HAP-1 (cell line): Measurements from ENCODE around the gene OLIG1.

Experiments
- DNase-seq, 2 experiments: peaks; one replicate each; pipeline ENCODE4 v3.0.0-alpha.2; 2016 to 2020; ENCODE audit warnings: low spot score in 2 of 2
- H3K27me3 ChIP-seq: fragments of 250-450 bp; sonication (Bioruptor Pico); 2 replicates; pipeline ENCODE4 v1.5.1; 2020; ENCODE audit warnings: low read depth, mild to moderate bottlenecking, moderate library complexity
- H3K36me3 ChIP-seq: fragments of 250-450 bp; sonication (Bioruptor Pico); replicated peaks from 2 replicates; pipeline ENCODE4 v1.5.1; 2020; ENCODE audit warnings: mild to moderate bottlenecking
- H3K4me1 ChIP-seq: fragments of 250-450 bp; sonication (Bioruptor Pico); 2 replicates; pipeline ENCODE4 v1.5.1; 2020; ENCODE audit warnings: mild to moderate bottlenecking
- H3K4me3 ChIP-seq: fragments of 250-450 bp; sonication (Bioruptor Pico); 2 replicates; pipeline ENCODE4 v1.5.1; 2020; ENCODE audit warnings: mild to moderate bottlenecking, moderate library complexity
- H3K9me3 ChIP-seq: fragments of 250-450 bp; sonication (Bioruptor Pico); 2 replicates; pipeline ENCODE4 v1.5.1; 2020; ENCODE audit warnings: mild to moderate bottlenecking, moderate library complexity
- in situ Hi-C: fragments of 300-500 bp; cut with MboI; formaldehyde crosslinking; loops from 3 replicates; pipeline ENCODE4 v1.14.3; 2020; ENCODE audit warnings: low sequenced_read_pairs, inconsistent platforms, mixed read lengths

The OLIG1 gene

GRCh38 chr21:33036430-33037162 is 33.3 kb upstream of the OLIG1 start:
- Histone ChIP-seq H3K27me3 (no peaks in the 10 kb centered on the region), H3K4me3 (no peak overlapping the region), H3K36me3 (no peaks in the 10 kb centered on the region), H3K4me1 (no peaks in the 10 kb centered on the region), H3K9me3 (no peaks in the 10 kb centered on the region)
- in situ Hi-C loops, result no loop called here
- DNase-seq, result no peak

DNA sequence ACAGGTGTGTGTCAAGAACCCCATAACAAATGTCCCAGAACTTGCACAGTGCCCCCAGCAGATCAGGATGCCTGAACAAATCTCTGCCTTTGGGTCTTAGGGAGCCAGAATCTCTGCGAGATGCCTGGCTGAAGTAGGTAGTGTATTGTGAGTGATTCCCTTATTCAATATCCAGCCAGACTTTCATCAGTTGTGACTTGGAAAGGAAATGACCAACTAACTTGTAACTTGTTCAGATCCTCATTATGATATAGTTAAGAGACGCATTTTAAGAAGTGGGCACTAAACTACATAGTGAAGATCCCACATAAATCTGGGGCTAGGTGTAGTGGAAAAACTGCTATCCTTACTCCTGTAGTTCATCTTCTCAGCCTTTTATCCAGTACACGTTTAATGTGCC is 32.4 kb upstream of the OLIG1 start:
- H3K4me3 ChIP-seq, result no peak overlapping the region
- H3K4me1 ChIP-seq, result no peaks in the 10 kb centered on the region
- in situ Hi-C loops, result no loop called here
- no peaks in the 10 kb centered on the region for H3K9me3 ChIP-seq
- no peaks in the 10 kb centered on the region for H3K27me3 ChIP-seq
- DNase-seq, result no peak
- no peaks in the 10 kb centered on the region for H3K36me3 ChIP-seq

GRCh38 chr21:33039536-33039935 is 30.4 kb upstream of the OLIG1 start:
- Histone ChIP-seq H3K4me3 (no peak overlapping the region), H3K4me1 (no peaks in the 10 kb centered on the region), H3K27me3 (no peaks in the 10 kb centered on the region), H3K9me3 (no peaks in the 10 kb centered on the region), H3K36me3 (no peaks in the 10 kb centered on the region)
- in situ Hi-C loops, result no loop called here
- DNase-seq, result peak in 1 of 2 experiments; percentile 58

GRCh38 chr21:33040215-33040614 is 29.7 kb upstream of the OLIG1 start:
- Histone ChIP-seq H3K27me3 (no peaks in the 10 kb centered on the region), H3K9me3 (no peaks in the 10 kb centered on the region), H3K4me3 (no peak overlapping the region), H3K4me1 (no peaks in the 10 kb centered on the region), H3K36me3 (no peaks in the 10 kb centered on the region)
- no peak for DNase-seq
- in situ Hi-C loops, result no loop called here

GRCh38 chr21:33041981-33042380 is 28.0 kb upstream of the OLIG1 start:
- H3K4me1 ChIP-seq, result no peaks in the 10 kb centered on the region
- DNase-seq, result no peak
- in situ Hi-C loops, result no loop called here
- H3K4me3 ChIP-seq, result no peak overlapping the region
- H3K27me3 ChIP-seq, result no peaks in the 10 kb centered on the region
- no peaks in the 10 kb centered on the region for H3K9me3 ChIP-seq
- no peaks in the 10 kb centered on the region for H3K36me3 ChIP-seq

- in situ Hi-C loops, result no loop called here
- no peaks in the 10 kb centered on the region for H3K4me1 ChIP-seq
- no peak for DNase-seq
- H3K36me3 ChIP-seq, result no peaks in the 10 kb centered on the region
- no peak overlapping the region for H3K4me3 ChIP-seq
- no peaks in the 10 kb centered on the region for H3K27me3 ChIP-seq
- no peaks in the 10 kb centered on the region for H3K9me3 ChIP-seq
These were observed 27.1 kb upstream of the OLIG1 start for GRCh38 chr21:33042812-33043211.

GRCh38 chr21:33046455-33046854 is 23.5 kb upstream of the OLIG1 start:
- H3K27me3 ChIP-seq, result no peaks in the 10 kb centered on the region
- in situ Hi-C loops, result no loop called here
- no peak overlapping the region for H3K4me3 ChIP-seq
- no peaks in the 10 kb centered on the region for H3K36me3 ChIP-seq
- no peaks in the 10 kb centered on the region for H3K9me3 ChIP-seq
- no peak for DNase-seq
- H3K4me1 ChIP-seq, result no peaks in the 10 kb centered on the region

GRCh38 chr21:33047231-33047630 is 22.7 kb upstream of the OLIG1 start:
- Histone ChIP-seq H3K9me3 (no peaks in the 10 kb centered on the region), H3K4me1 (no peaks in the 10 kb centered on the region), H3K36me3 (no peaks in the 10 kb centered on the region), H3K4me3 (no peak overlapping the region), H3K27me3 (no peaks in the 10 kb centered on the region)
- in situ Hi-C loops, result no loop called here
- no peak for DNase-seq

- H3K36me3 ChIP-seq, result no peaks in the 10 kb centered on the region
- in situ Hi-C loops, result no loop called here
- H3K27me3 ChIP-seq, result no peaks in the 10 kb centered on the region
- DNase-seq, result peak in 1 of 2 experiments; percentile 29
- no peaks in the 10 kb centered on the region for H3K4me1 ChIP-seq
- no peaks in the 10 kb centered on the region for H3K9me3 ChIP-seq
- H3K4me3 ChIP-seq, result no peak overlapping the region
These were observed 18.0 kb upstream of the OLIG1 start for GRCh38 chr21:33051925-33052324.

GRCh38 chr21:33053951-33054350 is 16.0 kb upstream of the OLIG1 start:
- Histone ChIP-seq H3K4me1 (no peaks in the 10 kb centered on the region), H3K27me3 (no peaks in the 10 kb centered on the region), H3K9me3 (no peaks in the 10 kb centered on the region), H3K36me3 (no peaks in the 10 kb centered on the region), H3K4me3 (no peak overlapping the region)
- in situ Hi-C loops, result no loop called here
- DNase-seq, result no peak

DNA sequence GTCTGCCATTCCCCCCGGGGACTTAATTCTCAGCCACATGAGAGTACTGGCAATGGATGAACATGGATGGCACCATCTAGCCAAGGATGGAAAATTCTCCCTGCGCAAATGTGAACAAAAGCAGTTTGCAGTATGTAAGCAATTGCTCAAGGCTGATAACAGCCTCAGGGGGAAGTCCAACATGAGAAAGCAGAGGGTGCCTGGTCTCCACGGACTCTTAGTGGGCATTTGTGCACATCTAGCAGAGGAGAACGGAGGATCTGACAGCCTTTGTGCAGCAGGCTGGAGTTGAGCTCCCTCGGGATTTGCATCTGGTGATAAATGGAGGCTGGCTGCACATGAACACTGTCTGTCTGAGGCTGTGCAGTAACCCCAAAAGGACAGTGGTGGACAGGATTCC is 13.9 kb upstream of the OLIG1 start:
- DNase-seq, result no peak
- in situ Hi-C loops, result no loop called here
- Histone ChIP-seq H3K27me3 (no peaks in the 10 kb centered on the region), H3K36me3 (no peaks in the 10 kb centered on the region), H3K4me3 (no peak overlapping the region), H3K4me1 (no peaks in the 10 kb centered on the region), H3K9me3 (no peaks in the 10 kb centered on the region)

DNA sequence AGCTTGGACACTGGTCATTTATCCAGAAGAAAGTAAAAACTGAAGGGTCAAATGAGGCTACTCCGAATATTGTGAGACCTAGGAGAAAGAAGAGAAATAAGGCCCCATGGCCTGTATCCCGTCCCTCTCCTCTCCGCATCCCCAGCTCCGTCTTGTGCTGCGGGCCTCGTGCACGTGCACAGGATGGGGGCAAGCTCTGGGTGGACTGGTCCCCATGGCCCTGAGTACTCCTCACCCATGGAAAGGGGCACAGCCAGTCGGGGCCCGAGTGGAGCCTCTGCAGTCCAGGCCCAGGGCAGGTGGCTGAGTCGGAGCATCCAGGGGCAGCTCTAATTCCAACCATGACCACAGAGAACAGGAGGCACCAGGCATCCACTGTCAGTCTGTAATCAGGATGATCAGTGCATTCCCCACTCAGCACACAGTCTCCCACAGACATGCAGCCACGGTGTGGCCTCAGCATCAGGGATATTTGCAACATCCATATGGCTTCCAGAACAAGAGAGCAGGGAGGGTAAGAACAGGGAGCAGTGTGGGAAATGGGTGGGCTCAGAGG is 12.5 kb upstream of the OLIG1 start:
- no peak for DNase-seq
- no peaks in the 10 kb centered on the region for H3K9me3 ChIP-seq
- in situ Hi-C loops, result no loop called here
- H3K4me3 ChIP-seq, result no peak overlapping the region
- H3K27me3 ChIP-seq, result no peaks in the 10 kb centered on the region
- no peaks in the 10 kb centered on the region for H3K36me3 ChIP-seq
- H3K4me1 ChIP-seq, result no peaks in the 10 kb centered on the region

DNA sequence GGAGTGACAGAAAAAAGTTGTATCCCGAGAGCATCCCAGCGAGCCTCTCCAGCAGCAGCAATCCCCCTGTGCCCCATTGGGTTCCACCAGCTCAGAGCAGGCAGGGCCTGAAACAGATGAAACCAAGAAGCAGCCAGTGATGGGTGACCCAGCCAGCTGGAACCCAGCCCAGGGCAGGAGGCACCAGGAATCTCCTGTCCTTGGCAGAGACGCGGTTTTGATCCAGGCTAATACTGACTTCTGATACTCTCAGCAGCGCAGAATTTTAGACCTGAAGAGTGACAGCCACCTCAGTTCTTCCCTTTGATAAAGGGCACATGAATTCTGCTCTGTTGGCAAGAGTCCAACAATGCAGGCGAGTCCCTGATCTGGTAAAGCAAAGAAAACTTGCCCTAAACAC is 11.4 kb upstream of the OLIG1 start:
- Histone ChIP-seq H3K27me3 (no peaks in the 10 kb centered on the region), H3K4me3 (no peak overlapping the region), H3K9me3 (no peaks in the 10 kb centered on the region), H3K36me3 (no peaks in the 10 kb centered on the region), H3K4me1 (no peaks in the 10 kb centered on the region)
- DNase-seq, result no peak
- in situ Hi-C loops, result no loop called here

GRCh38 chr21:33058957-33059356 is 11.0 kb upstream of the OLIG1 start:
- in situ Hi-C loops, result no loop called here
- H3K36me3 ChIP-seq, result no peaks in the 10 kb centered on the region
- no peaks in the 10 kb centered on the region for H3K4me1 ChIP-seq
- H3K4me3 ChIP-seq, result no peak overlapping the region
- H3K27me3 ChIP-seq, result no peaks in the 10 kb centered on the region
- no peaks in the 10 kb centered on the region for H3K9me3 ChIP-seq
- no peak for DNase-seq

- no peaks in the 10 kb centered on the region for H3K9me3 ChIP-seq
- H3K4me1 ChIP-seq, result no peaks in the 10 kb centered on the region
- DNase-seq, result no peak
- no peaks in the 10 kb centered on the region for H3K27me3 ChIP-seq
- no peaks in the 10 kb centered on the region for H3K36me3 ChIP-seq
- in situ Hi-C loops, result no loop called here
- H3K4me3 ChIP-seq, result no peak overlapping the region
These were observed 10.5 kb upstream of the OLIG1 start for GRCh38 chr21:33059380-33059841.
